ENCODE measurements around the gene CYP2B6.
"Not testable (repeated sequence)": the region's sequence is repeated elsewhere in the genome, so short reads cannot be mapped to it uniquely, and the experiment has no call there.

CYP2B6 gene

DNA sequence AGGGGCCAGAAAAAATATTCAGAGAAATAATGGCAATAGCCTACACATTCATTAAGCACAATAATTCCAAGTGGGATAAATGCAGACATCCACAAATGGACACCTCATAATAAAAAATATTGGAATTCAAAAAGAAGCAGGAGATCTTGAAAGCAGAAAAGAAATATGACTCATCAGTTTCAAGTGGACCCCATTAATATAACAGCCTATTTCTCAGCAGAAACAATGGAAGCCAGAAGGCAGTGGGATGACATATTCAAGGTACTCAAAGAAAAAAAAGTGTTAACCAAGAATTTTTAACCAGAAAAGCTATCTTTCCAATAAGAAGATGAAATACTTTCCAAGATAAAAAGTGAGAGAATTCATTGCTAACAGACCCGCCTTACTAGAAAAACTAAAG lies 48.7 kb downstream of the CYP2B6 start:
- DNase-seq = no peak

DNA sequence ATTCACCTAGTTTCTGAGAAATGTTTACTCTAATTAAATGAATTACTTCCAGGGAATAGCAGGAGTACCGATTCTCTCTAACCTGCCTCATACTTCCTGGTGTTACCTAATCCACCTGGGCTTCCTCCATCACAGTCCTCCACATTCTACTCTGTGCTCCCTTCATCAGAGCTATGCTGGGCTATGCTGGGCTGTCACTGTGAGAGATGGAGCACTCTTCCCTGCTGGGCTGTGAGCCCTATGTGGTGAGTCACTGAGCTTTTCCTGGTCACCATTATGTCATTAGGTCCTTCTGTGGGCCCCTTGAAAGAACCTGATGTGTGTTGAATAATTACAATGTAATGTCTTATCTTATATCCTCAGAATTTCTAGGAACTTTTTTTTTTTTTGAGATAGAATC lies 54.0 kb downstream of the CYP2B6 start:
- not testable (repeated sequence) for DNase-seq

DNA sequence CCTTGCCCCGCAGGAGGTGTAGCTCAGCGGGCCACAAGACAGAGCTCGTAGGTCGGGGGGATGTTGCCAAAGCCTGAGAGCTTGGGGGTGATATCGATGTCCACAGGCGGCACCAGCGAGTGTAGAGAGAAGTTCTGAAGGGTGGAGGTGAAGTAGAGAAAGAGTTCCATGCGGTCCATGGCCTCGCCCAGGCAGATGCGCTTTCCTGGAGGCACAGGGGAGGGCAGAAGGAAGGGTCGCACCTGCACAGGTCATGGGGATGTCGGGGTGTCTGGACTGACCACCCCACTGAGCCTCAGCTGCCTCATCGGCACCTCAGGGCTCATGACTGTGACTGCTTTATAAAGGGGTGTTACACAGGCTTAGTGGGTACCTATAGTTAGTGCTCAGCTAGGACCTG lies 59.3 kb downstream of the CYP2B6 start:
- DNase-seq = no peak

DNA sequence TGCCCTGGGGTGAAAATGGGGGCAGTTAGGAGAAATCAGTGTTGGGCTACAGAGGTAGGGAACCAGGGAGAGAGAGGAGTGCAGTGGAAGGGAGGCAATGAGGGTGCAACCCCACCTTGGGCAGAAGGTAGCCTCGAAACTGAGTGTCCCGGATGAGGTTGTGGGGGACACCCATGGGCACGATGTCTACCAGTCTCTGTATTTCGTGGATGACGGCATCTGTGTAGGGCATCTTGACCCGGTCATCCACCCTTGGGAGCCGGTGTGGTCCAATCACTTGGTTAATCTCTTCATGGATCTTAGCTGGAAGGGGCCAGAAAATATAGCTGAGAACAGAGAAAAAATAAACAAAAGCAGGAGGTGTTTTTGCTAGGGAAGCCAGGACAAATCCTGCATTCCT lies 61.1 kb downstream of the CYP2B6 start:
- not testable (repeated sequence) for DNase-seq

DNA sequence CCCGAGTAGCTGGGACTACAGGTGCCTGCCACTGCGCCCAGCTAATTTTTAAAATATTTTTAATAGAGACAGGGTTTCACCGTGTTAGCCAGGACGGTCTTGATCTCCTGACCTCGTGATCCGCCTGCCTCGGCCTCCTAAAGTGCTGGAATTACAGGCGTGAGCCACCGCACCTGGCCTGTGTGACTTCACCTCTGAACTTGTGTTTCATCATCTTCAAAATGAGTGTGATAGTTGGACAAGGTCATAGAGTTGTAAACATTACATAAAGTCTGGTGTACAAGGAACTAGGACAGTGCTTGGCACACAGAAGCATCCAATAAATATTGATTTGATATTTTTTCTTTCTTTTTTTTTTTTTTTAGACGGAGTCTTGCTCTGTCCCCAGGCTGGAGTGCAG lies 62.2 kb downstream of the CYP2B6 start:
- not testable (repeated sequence) for DNase-seq

DNA sequence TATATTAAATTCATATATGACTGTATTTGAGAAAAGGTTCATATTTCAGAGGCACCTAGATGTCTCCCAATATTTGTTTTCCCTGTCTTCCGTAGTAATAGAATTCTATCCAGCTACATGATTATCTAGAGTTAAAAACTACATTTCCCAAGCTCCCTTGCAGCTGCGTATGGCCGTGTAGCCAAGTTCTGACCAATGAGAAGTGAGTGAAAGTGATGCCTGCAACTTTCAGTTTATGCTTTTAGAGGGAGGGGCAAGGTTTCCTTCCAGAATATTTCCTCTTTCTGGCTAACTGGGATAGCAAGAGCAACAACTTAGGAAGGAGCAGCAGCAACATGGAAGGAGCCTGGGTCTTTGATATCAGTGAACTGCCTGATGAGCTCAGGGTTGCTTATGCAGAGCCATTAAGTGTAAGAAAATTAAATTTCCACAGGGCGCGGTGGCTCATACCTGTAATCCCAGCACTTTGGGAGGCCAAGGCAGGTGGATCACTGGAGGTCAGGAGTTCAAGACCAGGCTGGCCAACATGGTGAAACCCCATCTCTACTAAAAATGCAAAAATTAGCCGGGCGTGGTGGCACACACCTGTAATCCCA lies 74.0 kb downstream of the CYP2B6 start:
- DNase-seq = peak; percentile 0 to 3
